Measurements from ENCODE around the gene PHF19.

Gene PHF19

DNA sequence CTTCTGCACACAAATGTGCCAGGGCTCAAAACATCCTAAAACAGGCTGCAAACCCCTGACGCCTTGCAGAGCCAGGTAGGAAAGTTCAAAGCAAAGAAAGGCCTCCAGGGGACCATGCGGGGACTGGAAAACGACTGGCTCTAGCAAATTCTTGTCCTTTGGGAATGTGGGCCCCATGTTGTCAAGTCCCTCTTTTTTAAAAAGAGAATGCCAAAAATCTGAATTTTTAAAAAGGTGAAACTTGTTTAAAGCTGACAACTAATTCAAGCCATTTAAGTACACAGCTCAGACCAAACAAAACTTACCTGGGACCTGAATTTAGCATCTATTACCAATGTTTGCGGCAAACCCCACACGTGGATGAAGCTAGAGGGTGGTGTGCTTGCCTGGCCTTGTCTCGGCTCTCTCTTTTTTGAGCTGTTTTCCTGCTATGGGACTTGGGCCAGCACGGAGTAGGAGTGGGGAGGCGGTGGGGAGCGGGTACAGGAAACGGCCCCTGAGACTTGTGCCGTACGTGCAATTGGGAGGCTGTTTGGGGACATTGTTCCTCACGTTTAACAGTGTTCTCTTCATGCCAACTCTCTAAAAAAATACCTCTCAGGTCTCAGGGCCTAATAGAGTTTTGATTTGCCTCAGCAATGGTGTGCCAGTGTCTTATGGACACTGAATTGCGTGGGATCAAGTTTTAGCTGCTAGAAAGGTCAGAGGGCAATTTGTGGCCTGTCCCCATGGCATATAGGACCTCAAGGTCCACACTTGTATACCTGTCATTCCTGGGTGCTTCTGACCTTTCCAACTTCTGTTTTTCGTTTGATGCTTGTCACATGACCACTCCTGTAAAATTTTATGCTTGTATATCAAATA lies 15.1 kb upstream of the PHF19 start:
- no peak for DNase-seq (ENCODE audit: low spot score)

DNA sequence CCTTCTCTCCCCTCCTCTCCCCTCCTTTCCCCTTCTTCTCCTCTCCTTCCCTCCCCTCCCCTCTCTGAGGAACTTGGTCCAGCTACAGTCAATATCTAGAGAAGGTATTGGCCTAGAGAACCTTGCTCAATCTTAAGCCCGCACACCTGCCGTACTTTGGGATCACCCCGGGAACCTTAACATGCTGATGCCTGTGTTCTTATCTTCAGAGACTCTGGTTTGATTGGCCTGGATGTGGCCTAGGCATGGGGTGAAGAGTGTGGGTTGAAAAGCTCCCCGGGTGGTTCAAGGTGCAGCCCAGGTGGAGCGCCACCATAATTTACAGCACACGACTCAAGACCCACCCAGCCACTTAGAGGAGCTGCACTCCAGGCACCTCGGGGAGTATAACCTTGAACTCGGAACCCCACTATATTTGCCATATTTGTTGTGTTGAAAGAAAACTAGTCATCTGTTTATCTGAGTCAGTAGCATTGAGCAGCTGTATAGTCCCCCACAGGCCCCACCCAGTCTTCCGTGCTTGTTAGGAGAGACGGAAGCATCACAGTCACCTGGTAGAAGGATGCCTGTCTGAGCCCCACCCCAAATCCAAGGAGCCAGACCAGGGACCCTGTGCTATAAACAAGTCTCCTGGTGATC lies 14.4 kb upstream of the PHF19 start:
- no peak for DNase-seq (ENCODE audit: low spot score)

DNA sequence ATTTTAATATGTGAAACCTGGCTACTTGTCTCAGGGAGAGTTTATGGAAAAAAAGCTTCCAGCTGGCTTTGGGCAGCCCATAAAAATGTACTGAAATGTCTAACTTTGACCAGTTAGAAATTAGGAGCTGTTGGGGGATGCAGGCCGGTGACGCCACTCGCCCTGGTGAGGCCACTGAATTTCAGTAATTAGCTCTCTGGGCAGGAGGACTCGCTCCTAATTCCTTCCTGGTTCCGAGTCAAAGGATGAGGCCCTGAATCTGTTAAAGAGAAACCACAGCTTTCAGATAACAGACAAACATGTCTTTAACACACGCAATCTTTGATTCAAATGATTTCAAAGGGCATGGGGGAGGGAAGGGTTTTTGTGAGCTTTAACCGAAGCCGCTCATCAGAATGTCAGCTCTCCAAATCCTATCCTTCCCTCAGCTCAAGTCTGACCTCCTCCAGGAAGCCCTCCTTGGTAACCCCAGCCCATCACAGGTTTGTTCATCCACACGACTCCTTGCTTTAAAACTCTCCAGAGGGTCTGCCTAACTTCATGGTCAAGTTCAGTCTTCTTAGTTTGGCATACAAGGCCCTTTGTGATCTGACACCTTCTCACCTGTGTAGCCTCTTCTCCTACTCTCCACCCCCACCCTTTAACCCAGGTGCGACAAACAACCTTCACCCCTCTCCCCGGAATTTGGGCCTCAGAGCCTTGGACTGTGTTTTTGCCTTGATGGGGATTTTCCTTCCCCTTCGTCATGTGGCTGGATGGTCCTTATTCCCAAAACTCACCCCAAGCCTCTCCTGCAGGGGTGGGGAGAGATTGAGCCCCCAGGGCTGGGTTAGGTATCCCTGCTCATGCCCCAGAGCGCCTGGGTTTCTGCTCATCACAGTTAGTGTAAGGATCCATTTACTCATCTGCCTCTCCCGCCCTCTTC lies 13.6 kb upstream of the PHF19 start:
- no peak for DNase-seq (ENCODE audit: low spot score)

DNA sequence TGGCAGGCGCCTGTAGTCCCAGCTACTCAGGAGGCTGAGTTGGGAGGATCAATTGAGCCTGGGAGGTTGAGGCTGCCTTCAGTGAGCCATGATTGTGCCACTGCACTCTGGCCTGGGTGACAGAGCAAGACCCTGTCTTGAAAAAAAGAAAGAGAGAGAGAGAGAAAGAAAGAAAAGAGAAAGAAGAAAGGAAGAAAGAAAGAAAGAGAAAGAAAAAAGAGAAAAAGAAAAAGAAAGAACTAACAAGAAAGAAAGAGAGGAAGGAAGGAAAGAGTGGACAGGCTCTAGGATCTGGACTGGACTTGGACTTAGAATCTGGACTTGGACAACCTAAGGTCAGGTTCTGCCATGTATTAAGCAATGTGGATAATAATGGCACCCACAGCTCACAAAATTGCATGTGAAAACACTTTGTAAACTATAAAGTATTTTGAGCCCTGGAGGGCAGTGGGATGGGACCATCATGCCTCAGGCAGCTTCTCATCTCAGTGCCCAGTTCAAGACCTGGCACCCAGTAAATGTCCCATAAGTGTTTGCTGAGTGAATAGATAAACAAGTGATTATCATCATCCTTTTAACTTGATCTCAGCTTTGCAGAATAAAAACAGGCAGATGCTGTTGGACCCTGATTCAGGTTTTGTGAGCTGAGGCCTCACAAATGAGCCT lies 12.8 kb upstream of the PHF19 start:
- DNase-seq (ENCODE audit: low spot score): no peak

- DNase-seq (ENCODE audit: low spot score): no peak
Observed at GRCh38 chr9:120888626-120889025, 11.6 kb upstream of the PHF19 start.

DNA sequence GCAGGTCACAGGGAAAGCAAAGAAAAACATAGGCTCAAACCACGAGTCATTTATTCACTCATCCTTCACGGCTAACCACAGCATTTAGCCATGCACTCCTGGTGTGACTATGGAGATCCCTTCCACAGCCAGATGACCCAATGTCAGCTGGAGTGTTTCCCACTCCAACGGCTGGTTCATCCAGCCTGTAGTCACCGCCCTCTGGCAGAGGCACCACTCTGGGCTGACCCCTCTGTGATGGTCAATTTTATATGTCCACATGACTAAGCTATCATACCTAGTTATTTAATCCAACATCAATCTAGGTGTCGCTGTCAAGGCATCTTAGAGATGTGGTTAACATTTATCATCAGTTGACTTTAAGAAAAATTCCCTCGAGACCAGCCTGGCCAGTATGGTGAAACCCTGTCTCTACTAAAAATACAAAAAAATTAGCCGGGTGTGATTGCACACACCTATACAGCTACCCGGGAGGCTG lies 9.5 kb upstream of the PHF19 start:
- peak; percentile 71 for DNase-seq (ENCODE audit: low spot score)

- no peak for DNase-seq (ENCODE audit: low spot score)
Observed at GRCh38 chr9:120885958-120886357, 9.0 kb upstream of the PHF19 start.

DNA sequence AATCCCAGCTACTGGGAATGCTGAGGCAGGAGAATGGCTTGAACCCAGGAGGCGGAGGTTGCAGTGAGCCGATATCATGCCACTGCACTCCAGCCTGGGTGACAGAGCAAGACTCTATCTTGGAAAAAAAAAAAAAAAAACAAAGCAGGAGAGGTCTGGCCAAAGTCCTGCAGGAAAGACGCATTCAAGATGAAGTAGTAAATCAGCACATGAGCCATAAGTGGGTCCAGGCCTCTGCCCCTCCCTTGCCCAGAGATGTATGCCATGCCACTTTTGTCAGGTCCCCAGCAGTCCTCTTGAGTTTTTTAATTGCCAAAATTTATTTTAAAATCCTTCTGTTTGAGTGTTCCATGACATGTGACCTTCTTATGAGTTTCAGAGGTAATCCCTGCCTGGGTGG lies 8.5 kb upstream of the PHF19 start:
- DNase-seq (ENCODE audit: low spot score): no peak

DNA sequence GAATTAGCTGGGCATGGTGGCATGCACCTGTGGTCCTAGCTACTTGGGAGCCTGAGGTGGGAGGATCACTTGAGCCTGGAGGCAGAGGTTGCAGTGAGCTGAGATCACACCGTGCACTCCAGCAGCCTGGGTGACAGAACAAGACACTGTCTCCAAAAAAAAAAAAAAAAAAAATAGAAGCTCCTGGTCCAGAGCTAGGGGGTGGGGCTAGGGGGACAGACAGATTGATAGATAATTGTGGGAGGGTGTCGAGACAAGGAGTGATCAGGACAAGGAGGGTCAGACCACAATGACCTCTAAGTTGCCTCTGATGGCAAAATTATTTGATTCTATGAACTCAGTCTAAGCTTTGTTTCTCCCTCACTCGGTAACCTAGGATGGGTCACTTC lies 6.6 kb upstream of the PHF19 start:
- no peak for DNase-seq (ENCODE audit: low spot score)

- no peak for DNase-seq (ENCODE audit: low spot score)
Observed at GRCh38 chr9:120882935-120883607, 6.1 kb upstream of the PHF19 start.

GRCh38 chr9:120879446-120879845 lies 2.5 kb upstream of the PHF19 start:
- no peak for DNase-seq (ENCODE audit: low spot score)

DNA sequence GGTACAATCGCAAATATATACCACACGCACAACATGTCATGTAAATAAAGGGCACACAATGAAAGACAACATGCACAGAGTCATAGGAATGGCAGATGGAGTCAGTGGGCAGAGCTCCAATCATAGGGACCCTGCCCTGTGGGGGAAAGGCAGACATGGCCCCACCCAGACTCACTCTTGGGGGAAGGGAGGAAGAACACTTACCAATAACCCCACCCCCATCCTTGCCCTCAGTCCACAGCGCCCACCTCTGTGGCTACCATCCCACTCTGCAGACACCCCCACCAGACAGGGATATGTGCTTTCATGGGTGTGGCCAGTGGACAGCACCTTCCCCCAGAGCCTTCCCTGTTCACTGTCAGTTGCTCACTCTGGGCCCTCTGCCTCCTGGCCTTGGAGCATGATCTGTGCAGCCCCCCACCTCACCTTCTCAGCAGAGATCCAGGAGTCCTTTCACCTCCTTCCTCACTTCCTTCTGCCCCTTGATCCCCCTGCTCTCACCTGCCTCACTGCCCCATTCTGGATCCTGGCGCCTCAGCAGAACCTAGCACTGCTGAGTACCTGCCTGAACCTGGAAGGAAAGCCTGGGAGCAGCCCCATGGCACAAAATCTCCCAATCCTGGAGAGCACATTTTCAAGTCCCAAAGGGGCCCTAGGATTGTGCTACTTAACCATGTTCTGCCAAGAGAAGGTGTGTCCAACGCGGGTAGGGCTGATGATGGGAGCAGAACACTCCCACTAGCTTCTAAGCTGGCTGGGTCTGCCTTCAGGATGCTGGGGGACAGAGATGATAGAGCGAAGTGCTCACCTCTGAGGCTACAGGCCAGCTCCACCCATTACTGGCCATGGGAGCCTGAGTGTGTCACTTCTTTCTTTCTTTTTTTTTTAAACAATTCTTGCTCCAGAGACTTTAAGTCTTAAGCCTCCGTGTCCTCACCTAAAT lies 1.5 kb upstream of the PHF19 start:
- DNase-seq (ENCODE audit: low spot score): no peak

- peak; percentile 66 for DNase-seq (ENCODE audit: low spot score)
Observed at GRCh38 chr9:120877276-120878034, 467 bp upstream of the PHF19 start.

GRCh38 chr9:120875954-120876841 lies 790 bp downstream of the PHF19 start:
- peak; percentile 94 for DNase-seq (ENCODE audit: low spot score)

- no peak for DNase-seq (ENCODE audit: low spot score)
Observed at GRCh38 chr9:120875643-120875953, 1.4 kb downstream of the PHF19 start.

DNA sequence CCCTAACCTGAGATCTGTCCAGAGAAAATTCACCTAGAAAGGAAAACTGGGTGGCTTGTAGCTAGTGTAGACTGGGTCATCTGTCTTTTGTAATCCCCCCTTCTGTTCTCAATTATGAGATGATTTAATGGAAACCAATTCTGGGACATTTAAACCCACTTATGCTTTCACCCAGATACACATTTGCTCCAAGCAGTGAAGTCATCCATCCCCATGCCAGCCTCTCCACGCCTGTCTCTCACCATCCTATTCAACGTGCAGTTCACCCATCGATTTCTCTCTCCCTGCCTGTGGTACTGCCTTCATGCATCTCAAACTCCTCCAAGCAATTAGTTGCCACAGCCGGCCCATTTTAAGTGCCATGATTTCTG lies 1.8 kb downstream of the PHF19 start:
- no peak for DNase-seq (ENCODE audit: low spot score)

GRCh38 chr9:120874226-120875194 lies 2.5 kb downstream of the PHF19 start:
- no peak for DNase-seq (ENCODE audit: low spot score)

Data from hepatic stellate cell (primary cell).